ENCODE measurements around the gene CLEC18A. TPM values are rescaled to one million over a fixed set of nuclear protein-coding genes. Genes with fewer than 3 reads are reported as not detected.

Gene CLEC18A
- total and polyA plus RNA-seq, 3 donors from 2014 or later = 10.0 to 15.7 (median 12.6) TPM

- H3K27ac ChIP-seq = peak overlapping the region; percentile 19 to 70
- no peaks in the 10 kb centered on the region for H3K27me3 ChIP-seq
- WGBS, 2 donors = 52 to 74% methylated on average over 7 to 8 of the region's 8 CpGs
- intact Hi-C loops (cut with DNase I; ENCODE audit: low total_unique reads) = no loop called here
- no peak overlapping the region for H3K4me3 ChIP-seq
- no peak for TF ChIP-seq POLR2A (IDR thresholded peaks at IDR 0.05)
- no peak for TF ChIP-seq CTCF (IDR thresholded peaks at IDR 0.05)
- peak; percentile 38 for DNase-seq
- H3K36me3 ChIP-seq (ENCODE audit: low read depth, missing control alignments) = no peaks in the 10 kb centered on the region
- H3K4me1 ChIP-seq = peaks cover 9% of the 10 kb centered on the region
- H3K9me3 ChIP-seq = no peaks in the 10 kb centered on the region
Observed at GRCh38 chr16:69909043-69909442, 42.1 kb upstream of the CLEC18A start.

GRCh38 chr16:69909760-69910159 is 41.4 kb upstream of the CLEC18A start:
- DNase-seq = no peak
- TF ChIP-seq POLR2A (IDR thresholded peaks at IDR 0.05) = no peak
- no peak for TF ChIP-seq CTCF (IDR thresholded peaks at IDR 0.05)
- Histone ChIP-seq H3K4me1 (peaks cover 9% of the 10 kb centered on the region), H3K27me3 (no peaks in the 10 kb centered on the region), H3K36me3 (ENCODE audit: low read depth, missing control alignments) (no peaks in the 10 kb centered on the region), H3K9me3 (no peaks in the 10 kb centered on the region), H3K27ac (peak overlapping the region; percentile 19 to 70), H3K4me3 (no peak overlapping the region)
- WGBS, 2 donors = 64 to 83% methylated on average over 7 of the region's 7 CpGs
- intact Hi-C loops (cut with DNase I; ENCODE audit: low total_unique reads) = loop anchor here (10.0 kb wide), 1 partner anchor 45 kb away; no protein-coding TSS in a partner anchor

GRCh38 chr16:69910964-69911363 is 40.2 kb upstream of the CLEC18A start:
- WGBS, 2 donors = 54 to 73% methylated on average over 3 of the region's 3 CpGs
- no peaks in the 10 kb centered on the region for H3K36me3 ChIP-seq (ENCODE audit: low read depth, missing control alignments)
- no peaks in the 10 kb centered on the region for H3K27me3 ChIP-seq
- no peaks in the 10 kb centered on the region for H3K9me3 ChIP-seq
- H3K27ac ChIP-seq = peak overlapping the region in 1 of 2 donors; percentile 70
- no peak for DNase-seq
- intact Hi-C loops (cut with DNase I; ENCODE audit: low total_unique reads) = loop anchor here (10.0 kb wide), 1 partner anchor 46 kb away; no protein-coding TSS in a partner anchor
- peaks cover 9% of the 10 kb centered on the region for H3K4me1 ChIP-seq
- TF ChIP-seq POLR2A (IDR thresholded peaks at IDR 0.05) (no peak), CTCF (IDR thresholded peaks at IDR 0.05) (no peak)
- no peak overlapping the region for H3K4me3 ChIP-seq

GRCh38 chr16:69916462-69916861 is 34.7 kb upstream of the CLEC18A start:
- H3K4me3 ChIP-seq = no peak overlapping the region
- TF ChIP-seq CTCF (IDR thresholded peaks at IDR 0.05) (no peak), POLR2A (IDR thresholded peaks at IDR 0.05) (no peak)
- 75 to 88% methylated on average over 1 of the region's 1 CpG for WGBS, 2 donors
- intact Hi-C loops (cut with DNase I; ENCODE audit: low total_unique reads) = loop anchor here (10.0 kb wide), 1 partner anchor 52 kb away; no protein-coding TSS in a partner anchor
- H3K27ac ChIP-seq = peak overlapping the region in 1 of 2 donors; percentile 65
- DNase-seq = no peak
- H3K27me3 ChIP-seq = no peaks in the 10 kb centered on the region
- H3K36me3 ChIP-seq (ENCODE audit: low read depth, missing control alignments) = no peaks in the 10 kb centered on the region
- no peaks in the 10 kb centered on the region for H3K9me3 ChIP-seq
- peaks cover 20% of the 10 kb centered on the region for H3K4me1 ChIP-seq

GRCh38 chr16:69917311-69917710 is 33.8 kb upstream of the CLEC18A start:
- Histone ChIP-seq H3K4me3 (no peak overlapping the region), H3K27me3 (no peaks in the 10 kb centered on the region), H3K4me1 (peaks cover 20% of the 10 kb centered on the region), H3K36me3 (ENCODE audit: low read depth, missing control alignments) (no peaks in the 10 kb centered on the region), H3K9me3 (no peaks in the 10 kb centered on the region), H3K27ac (peak overlapping the region; percentile 51 to 74)
- intact Hi-C loops (cut with DNase I; ENCODE audit: low total_unique reads) = loop anchor here (10.0 kb wide), 1 partner anchor 53 kb away; no protein-coding TSS in a partner anchor
- TF ChIP-seq CTCF (IDR thresholded peaks at IDR 0.05) = no peak
- no peak for TF ChIP-seq POLR2A (IDR thresholded peaks at IDR 0.05)
- WGBS, 2 donors = 40 to 67% methylated on average over 1 of the region's 1 CpG
- no peak for DNase-seq

Data from testis (tissue), 3 donors.